A673 (cell line): Measurements from ENCODE around the gene GLTP. TPM values are rescaled to one million over a fixed set of nuclear protein-coding genes. Genes with fewer than 3 reads are reported as not detected.

Experiments
- BruUV-seq: library from RNA; stranded (reverse); fragments of 400-500 nt; replicated peaks from 2 replicates; lab custom pipeline; 2021; lab: Mats Ljungman, UMichigan
- CTCF ChIA-PET: fragments of 300-600 bp; sonication (Branson Sonifier 250); formaldehyde crosslinking; loops from one replicate; lab custom pipeline; 2022; ENCODE audit warnings: antibody characterized with exemption; lab: Charles Lee
- POLR2A ChIA-PET: fragments of 300-600 bp; sonication (Branson Sonifier 250); formaldehyde crosslinking; loops from one replicate; lab custom pipeline; 2022; ENCODE audit warnings: antibody characterized with exemption; ENCODE audit not compliant: low non-redundant PET; lab: Charles Lee
- DNase-seq: peaks from one replicate; pipeline ENCODE4 v3.0.0-alpha.2; 2015; ENCODE audit warnings: low spot score
- H3K27ac ChIP-seq: fragments of 200-600 bp; sonication (generic); 2 replicates; pipeline ENCODE4 v1.5.1; 2016; ENCODE audit warnings: mixed run types, low read depth, mild to moderate bottlenecking, mixed read lengths, antibody characterized with exemption, low read length; ENCODE audit not compliant: poor library complexity, severe bottlenecking
- H3K27me3 ChIP-seq: fragments of 200-600 bp; sonication (generic); replicated peaks from 2 replicates; pipeline ENCODE4 v1.6.1; 2017; ENCODE audit warnings: mixed run types, low read depth, mild to moderate bottlenecking, mixed read lengths, antibody characterized with exemption, low read length; ENCODE audit not compliant: insufficient read depth, poor library complexity
- H3K36me3 ChIP-seq: fragments of 200-600 bp; sonication (generic); 2 replicates; pipeline ENCODE4 v1.6.1; 2016; ENCODE audit warnings: mixed run types, mild to moderate bottlenecking, mixed read lengths, antibody characterized with exemption, low read length; ENCODE audit not compliant: insufficient read depth, poor library complexity, severe bottlenecking
- H3K4me1 ChIP-seq: fragments of 200-600 bp; sonication (generic); 2 replicates; pipeline ENCODE4 v1.6.1; 2017; ENCODE audit warnings: mixed run types, mild to moderate bottlenecking, mixed read lengths, antibody characterized with exemption, low read length; ENCODE audit not compliant: insufficient read depth, poor library complexity, severe bottlenecking
- H3K4me3 ChIP-seq: fragments of 200-600 bp; sonication (generic); 2 replicates; pipeline ENCODE4 v1.5.1; 2016; ENCODE audit warnings: low read depth, mixed run types, mild to moderate bottlenecking, mixed read lengths, low read length; ENCODE audit not compliant: poor library complexity, severe bottlenecking
- H3K9me3 ChIP-seq: fragments of 200-600 bp; sonication (generic); 2 replicates; pipeline ENCODE4 v1.6.1; 2016; ENCODE audit warnings: mixed run types, low read depth, mild to moderate bottlenecking, mixed read lengths, antibody characterized with exemption, low read length; ENCODE audit not compliant: poor library complexity, severe bottlenecking
- CTCF ChIP-seq: fragments of 300-800, 200-600 bp; sonication (generic); conservative IDR thresholded peaks from 2 replicates; pipeline ENCODE4 v1.5.1; 2017; ENCODE audit warnings: low read depth, mild to moderate bottlenecking, antibody characterized with exemption, low read length, moderate library complexity, mixed read lengths
- EZH2 ChIP-seq: fragments of 200-600 bp; sonication (generic); IDR thresholded peaks from 2 replicates; pipeline ENCODE4 v1.6.1; 2017; ENCODE audit warnings: borderline replicate concordance, low read depth, mild to moderate bottlenecking, mixed read lengths, antibody characterized with exemption, low read length; ENCODE audit not compliant: poor library complexity, severe bottlenecking
- intact Hi-C: fragments of 100-400 bp; cut with micrococcal nuclease; formaldehyde crosslinking; loops from one replicate; pipeline ENCODE4 v1.10.0; 2022; ENCODE audit not compliant: unreplicated experiment
- total RNA-seq: library from RNA; stranded (reverse); gene quantifications from 2 replicates; pipeline ENCODE4 v1.2.3, GENCODE V29; 2021

Gene GLTP
- total RNA-seq, 1 experiment from 2014 or later, result 20.2 TPM

- BruUV-seq, result no TSS peak
- H3K9me3 ChIP-seq, result no peaks in the 10 kb centered on the region
- CTCF ChIA-PET, result interaction anchor here (0.6 kb wide), 1 partner anchor 10 kb away, joined by 4 read pairs; no protein-coding TSS in a partner anchor
These were observed 49.0 kb downstream of the GLTP start for GRCh38 chr12:109831365-109831764.

GRCh38 chr12:109830718-109831117 lies 49.6 kb downstream of the GLTP start:
- POLR2A ChIA-PET, result no interaction called here
- no peak overlapping the region for H3K4me3 ChIP-seq
- intact Hi-C loops, result no loop called here
- H3K4me1 ChIP-seq, result no peaks in the 10 kb centered on the region
- H3K27me3 ChIP-seq, result no peaks in the 10 kb centered on the region
- no peak for TF ChIP-seq EZH2
- no peak for TF ChIP-seq CTCF
- no peaks in the 10 kb centered on the region for H3K9me3 ChIP-seq
- no TSS peak for BruUV-seq
- H3K27ac ChIP-seq, result no peak overlapping the region
- CTCF ChIA-PET, result no interaction called here
- H3K36me3 ChIP-seq, result no peaks in the 10 kb centered on the region
- DNase-seq, result no peak

More at GRCh38 chr12:109831365-109831764, 49.0 kb downstream of the GLTP start:
- H3K4me1 ChIP-seq, result no peaks in the 10 kb centered on the region
- no peak for TF ChIP-seq CTCF
- TF ChIP-seq EZH2, result no peak
- POLR2A ChIA-PET, result no interaction called here
- intact Hi-C loops, result no loop called here
- H3K36me3 ChIP-seq, result no peaks in the 10 kb centered on the region
- no peak for DNase-seq
- H3K4me3 ChIP-seq, result no peak overlapping the region
- H3K27me3 ChIP-seq, result no peaks in the 10 kb centered on the region
- no peak overlapping the region for H3K27ac ChIP-seq

GRCh38 chr12:109830267-109830666 lies 50.1 kb downstream of the GLTP start:
- H3K9me3 ChIP-seq, result no peaks in the 10 kb centered on the region
- intact Hi-C loops, result no loop called here
- BruUV-seq, result no TSS peak
- ChIA-PET POLR2A (no interaction called here), CTCF (no interaction called here)
- no peaks in the 10 kb centered on the region for H3K4me1 ChIP-seq
- H3K27ac ChIP-seq, result no peak overlapping the region
- H3K36me3 ChIP-seq, result no peaks in the 10 kb centered on the region
- TF ChIP-seq EZH2 (no peak), CTCF (no peak)
- H3K4me3 ChIP-seq, result no peak overlapping the region
- no peaks in the 10 kb centered on the region for H3K27me3 ChIP-seq
- DNase-seq, result no peak
